HCT116 (cell line): ENCODE measurements around the gene COMMD9. TPM values are rescaled to one million over a fixed set of nuclear protein-coding genes. Genes with fewer than 3 reads are reported as not detected.

Source experiments
- ATAC-seq: fragments of 200-7000 bp; cut with Tn5 transposase; 2 replicates; pipeline ENCODE4 v1.9.1; 2020; ENCODE audit warnings: mild to moderate bottlenecking, moderate library complexity
- BruUV-seq: library from RNA; stranded (reverse); fragments of 400-500 nt; replicated peaks from 2 replicates; lab custom pipeline; 2021; lab: Mats Ljungman, UMichigan
- CTCF ChIA-PET: fragments of 300-600 bp; sonication (Branson Sonifier 250); formaldehyde crosslinking; loops from one replicate; lab custom pipeline; 2021; ENCODE audit warnings: antibody characterized with exemption; lab: Charles Lee
- POLR2A ChIA-PET: fragments of 300-600, 350-600 bp; sonication (Branson Sonifier 250); formaldehyde crosslinking; loops from one replicate; lab custom pipeline; 2021; ENCODE audit warnings: antibody characterized with exemption; lab: Charles Lee
- RAD21 ChIA-PET, 2 experiments: fragments of 300-600 bp; sonication (Branson Sonifier 250); formaldehyde crosslinking; loops; one replicate each; lab custom pipeline; 2023; ENCODE audit warnings: low total read pairs in 2 of 2; ENCODE audit not compliant: uncharacterized antibody in 2 of 2, unreplicated experiment in 2 of 2, low non-redundant PET in 1 of 2; lab: Charles Lee
- DNase-seq: peaks from one replicate; pipeline ENCODE4 v3.0.0-alpha.2; 2010; ENCODE audit warnings: low read depth, low spot score
- H2AFZ ChIP-seq: fragments of 200-600 bp; shearing (Covaris generic), sonication (generic); 2 replicates; pipeline ENCODE4 v1.6.1; 2017; ENCODE audit warnings: low read depth, mixed run types, mixed read lengths, antibody characterized with exemption, low read length; ENCODE audit not compliant: poor library complexity, severe bottlenecking
- H3K27ac ChIP-seq: 2 replicates; pipeline ENCODE4 v1.5.1; 2012; ENCODE audit warnings: low read depth, low read length
- H3K27me3 ChIP-seq: fragments of 200-600 bp; sonication (generic); 2 replicates; pipeline ENCODE4 v1.6.1; 2016; ENCODE audit warnings: mixed run types, low read length, mixed read lengths; ENCODE audit not compliant: insufficient read depth
- H3K36me3 ChIP-seq, 2 experiments: fragments of 200-500 bp in 1 of 2; fragments of 200-600 bp in 1 of 2; sonication (Bioruptor generic) in 1 of 2; sonication (generic) in 1 of 2; 2 replicates each; pipeline versions ENCODE4 v1.5.1 to v1.6.1; 2014 to 2016; ENCODE audit warnings: low read length in 2 of 2, inconsistent platforms in 1 of 2, mixed read lengths in 1 of 2, mixed run types in 1 of 2; ENCODE audit not compliant: insufficient read depth in 2 of 2, control insufficient read depth in 1 of 2
- H3K4me1 ChIP-seq, 2 experiments: fragments of 200-600 bp in 1 of 2; sonication (generic) in 1 of 2; 2 replicates each; pipeline versions ENCODE4 v1.5.1 to v1.6.1; 2012 to 2017; ENCODE audit warnings: low read length in 2 of 2, inconsistent platforms in 1 of 2, mild to moderate bottlenecking in 1 of 2, mixed read lengths in 1 of 2, mixed run types in 1 of 2, moderate library complexity in 1 of 2; ENCODE audit not compliant: insufficient read depth in 2 of 2, control insufficient read depth in 1 of 2
- H3K4me2 ChIP-seq: fragments of 200-600 bp; sonication (generic); 2 replicates; pipeline ENCODE4 v1.6.1; 2017; ENCODE audit warnings: mixed run types, low read length, mixed read lengths
- H3K4me3 ChIP-seq, 2 experiments: fragments of 200-600 bp in 1 of 2; sonication (generic) in 1 of 2; replicated peaks in 1 of 2; 2 replicates each; pipeline ENCODE4 v1.5.1; 2011 to 2016; ENCODE audit warnings: low read length in 2 of 2, control low read depth in 1 of 2, low read depth in 1 of 2, mild to moderate bottlenecking in 1 of 2, mixed read lengths in 1 of 2, mixed run types in 1 of 2
- H3K79me2 ChIP-seq: fragments of 200-600 bp; sonication (generic); 2 replicates; pipeline ENCODE4 v1.6.1; 2017; ENCODE audit warnings: mild to moderate bottlenecking, mixed run types, low read length, moderate library complexity, mixed read lengths; ENCODE audit not compliant: insufficient read depth
- H3K9ac ChIP-seq: fragments of 200-600 bp; sonication (generic); 2 replicates; pipeline ENCODE4 v1.6.1; 2016; ENCODE audit warnings: low read length, mixed read lengths
- H3K9me2 ChIP-seq: fragments of 200-600 bp; sonication (generic), shearing (Covaris generic); 2 replicates; pipeline ENCODE4 v1.6.1; 2017; ENCODE audit warnings: mixed run types, mild to moderate bottlenecking, moderate library complexity; ENCODE audit not compliant: insufficient read depth
- H3K9me3 ChIP-seq, 2 experiments: fragments of 200-500 bp in 1 of 2; fragments of 200-600 bp in 1 of 2; sonication (Bioruptor generic) in 1 of 2; sonication (generic) in 1 of 2; 2 replicates each; pipeline ENCODE4 v1.6.1; 2014 to 2017; ENCODE audit warnings: low read length in 2 of 2, mixed read lengths in 2 of 2, inconsistent platforms in 1 of 2, low read depth in 1 of 2, mild to moderate bottlenecking in 1 of 2, mixed run types in 1 of 2, moderate library complexity in 1 of 2; ENCODE audit not compliant: control insufficient read depth in 1 of 2, insufficient read depth in 1 of 2
- H4K20me1 ChIP-seq: fragments of 200-600 bp; sonication (generic), shearing (Covaris generic); 2 replicates; pipeline ENCODE4 v1.6.1; 2017; ENCODE audit warnings: mixed run types, mild to moderate bottlenecking, moderate library complexity; ENCODE audit not compliant: insufficient read depth
- CEBPB ChIP-seq: IDR thresholded peaks from 2 replicates; pipeline ENCODE4 v1.6.1; 2012; ENCODE audit warnings: low read depth
- CTCF ChIP-seq, 3 experiments: fragments of 200-600 bp in 1 of 3; sonication (generic) in 1 of 3; IDR thresholded peaks in 2 of 3; conservative IDR thresholded peaks in 1 of 3; 2 replicates each; pipeline ENCODE4 v1.5.1; 2012 to 2017; ENCODE audit warnings: low read depth in 2 of 3, low read length in 2 of 3, antibody characterized with exemption in 1 of 3, borderline replicate concordance in 1 of 3, control low read depth in 1 of 3, mild to moderate bottlenecking in 1 of 3, mixed read lengths in 1 of 3, mixed run types in 1 of 3, moderate library complexity in 1 of 3; ENCODE audit not compliant: insufficient read depth in 1 of 3
- EGR1 ChIP-seq: IDR thresholded peaks from 2 replicates; pipeline ENCODE4 v1.6.1; 2012; ENCODE audit warnings: low read depth
- POLR2A ChIP-seq: IDR thresholded peaks from 2 replicates; pipeline ENCODE4 v1.7.0; 2011; ENCODE audit warnings: borderline replicate concordance; ENCODE audit not compliant: insufficient read depth, insufficient read length; ENCODE audit errors: extremely low read depth
- REST ChIP-seq: IDR thresholded peaks from 2 replicates; pipeline ENCODE4 v1.6.1; 2012; ENCODE audit warnings: low read depth
- YY1 ChIP-seq: IDR thresholded peaks from 2 replicates; pipeline ENCODE4 v1.6.1; 2011; ENCODE audit warnings: low read length, low read depth, moderate library complexity, mild to moderate bottlenecking; ENCODE audit not compliant: insufficient replicate concordance; ENCODE audit errors: extremely low read depth
- ZFX ChIP-seq: fragments of 450-650 bp; IDR thresholded peaks from 2 replicates; pipeline ENCODE4 v1.6.1; 2017
- ZNF274 ChIP-seq: fragments of 200-500 bp; sonication (Bioruptor generic); IDR thresholded peaks from 2 replicates; pipeline ENCODE4 v1.6.1; 2014; ENCODE audit warnings: mild to moderate bottlenecking, low read depth, low read length, inconsistent platforms
- intact Hi-C: fragments of 100-400 bp; cut with micrococcal nuclease; formaldehyde crosslinking; loops from 2 replicates; pipeline ENCODE4 v1.10.0; 2022
- total RNA-seq: library from RNA; stranded (reverse); gene quantifications from one replicate; pipeline ENCODE4 v1.2.1, GENCODE V29; 2021; ENCODE audit not compliant: unreplicated experiment
- TF ChIP-seq, protein P1 (sequence below): IDR thresholded peaks from 2 replicates; pipeline ENCODE4 v1.6.1; 2012
- TF ChIP-seq, protein P2 (sequence below): IDR thresholded peaks from 2 replicates; pipeline ENCODE4 v1.6.1; 2011; ENCODE audit warnings: mild to moderate bottlenecking, low read length, moderate library complexity; ENCODE audit not compliant: insufficient replicate concordance; ENCODE audit errors: extremely low read depth

COMMD9 gene
- total RNA-seq, 1 experiment from 2014 or later = 33.3 TPM

GRCh38 chr11:36282926-36283325 lies 6.3 kb downstream of the COMMD9 start:
- BruUV-seq = no TSS peak
- Histone ChIP-seq H3K27ac (no peak overlapping the region), H3K36me3 (no peaks in the 10 kb centered on the region), H3K9me3 (no peaks in the 10 kb centered on the region), H3K9ac (no peak overlapping the region), H3K79me2 (no peaks in the 10 kb centered on the region), H3K4me3 (no peak overlapping the region), H3K4me2 (no peak overlapping the region), H3K4me1 (no peaks in the 10 kb centered on the region), H3K9me2 (no peaks in the 10 kb centered on the region), H4K20me1 (no peaks in the 10 kb centered on the region), H3K27me3 (no peaks in the 10 kb centered on the region), H2AFZ (no peak overlapping the region)
- ChIA-PET CTCF (no interaction called here), POLR2A (no interaction called here), RAD21 (no interaction called here)
- no peak for ATAC-seq
- no peak for TF ChIP-seq YY1
- TF ChIP-seq, protein P1, sequence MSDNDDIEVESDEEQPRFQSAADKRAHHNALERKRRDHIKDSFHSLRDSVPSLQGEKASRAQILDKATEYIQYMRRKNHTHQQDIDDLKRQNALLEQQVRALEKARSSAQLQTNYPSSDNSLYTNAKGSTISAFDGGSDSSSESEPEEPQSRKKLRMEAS = no peak
- intact Hi-C loops = no loop called here
- DNase-seq = no peak

DNA sequence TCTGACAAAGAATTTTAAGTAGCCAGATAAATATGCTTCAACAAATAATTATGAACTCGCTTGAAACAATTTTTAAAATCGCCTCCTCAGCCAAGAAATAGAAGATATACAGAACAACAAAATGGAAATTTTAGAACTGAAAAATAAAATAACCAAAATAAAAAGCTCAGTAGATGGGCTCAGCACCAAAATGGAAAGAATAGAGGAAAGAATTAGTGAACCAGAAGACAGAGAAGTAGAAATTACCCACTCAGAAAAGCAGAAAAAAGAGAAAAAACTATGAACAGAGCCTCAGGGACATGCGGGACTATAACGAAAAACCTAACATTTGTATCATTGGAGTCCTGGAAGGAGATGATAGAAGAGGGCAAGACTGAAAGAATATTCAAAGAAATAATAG lies 7.4 kb downstream of the COMMD9 start:
- Histone ChIP-seq H3K9ac (no peak overlapping the region), H3K79me2 (no peaks in the 10 kb centered on the region), H3K4me1 (no peaks in the 10 kb centered on the region), H3K27me3 (no peaks in the 10 kb centered on the region), H3K27ac (no peak overlapping the region), H3K36me3 (no peaks in the 10 kb centered on the region), H3K9me3 (no peaks in the 10 kb centered on the region), H2AFZ (no peak overlapping the region), H3K9me2 (no peaks in the 10 kb centered on the region), H3K4me2 (no peak overlapping the region), H3K4me3 (no peak overlapping the region), H4K20me1 (no peaks in the 10 kb centered on the region)
- intact Hi-C loops = no loop called here
- no peak for DNase-seq
- RAD21 ChIA-PET = no interaction called here
- CTCF ChIA-PET = no interaction called here
- no peak for ATAC-seq
- BruUV-seq = no TSS peak
- POLR2A ChIA-PET = no interaction called here
- no peak for TF ChIP-seq YY1
- TF ChIP-seq POLR2A = no peak
- no peak for TF ChIP-seq ZNF274
- TF ChIP-seq, protein P2, sequence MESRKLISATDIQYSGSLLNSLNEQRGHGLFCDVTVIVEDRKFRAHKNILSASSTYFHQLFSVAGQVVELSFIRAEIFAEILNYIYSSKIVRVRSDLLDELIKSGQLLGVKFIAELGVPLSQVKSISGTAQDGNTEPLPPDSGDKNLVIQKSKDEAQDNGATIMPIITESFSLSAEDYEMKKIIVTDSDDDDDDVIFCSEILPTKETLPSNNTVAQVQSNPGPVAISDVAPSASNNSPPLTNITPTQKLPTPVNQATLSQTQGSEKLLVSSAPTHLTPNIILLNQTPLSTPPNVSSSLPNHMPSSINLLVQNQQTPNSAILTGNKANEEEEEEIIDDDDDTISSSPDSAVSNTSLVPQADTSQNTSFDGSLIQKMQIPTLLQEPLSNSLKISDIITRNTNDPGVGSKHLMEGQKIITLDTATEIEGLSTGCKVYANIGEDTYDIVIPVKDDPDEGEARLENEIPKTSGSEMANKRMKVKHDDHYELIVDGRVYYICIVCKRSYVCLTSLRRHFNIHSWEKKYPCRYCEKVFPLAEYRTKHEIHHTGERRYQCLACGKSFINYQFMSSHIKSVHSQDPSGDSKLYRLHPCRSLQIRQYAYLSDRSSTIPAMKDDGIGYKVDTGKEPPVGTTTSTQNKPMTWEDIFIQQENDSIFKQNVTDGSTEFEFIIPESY = no peak
- no peak for TF ChIP-seq EGR1
- TF ChIP-seq CEBPB = no peak
- no peak for TF ChIP-seq CTCF (IDR thresholded peaks at IDR 0.05 in 2 of 3, conservative IDR thresholded peaks at IDR 0.05 in 1 of 3; ENCODE audit: borderline replicate concordance in 1 of 3, insufficient read depth in 1 of 3, low read depth in 2 of 3, low read length in 2 of 3)
- TF ChIP-seq REST = no peak
- no peak for TF ChIP-seq ZFX
